KG1 (cell line): ENCODE data around the gene TNKS1BP1.
"Not testable (repeated sequence)": the region's sequence is repeated elsewhere in the genome, so short reads cannot be mapped to it uniquely, and the experiment has no call there.

Experiments used
- DNase-seq: peaks from one replicate; lab custom pipeline; 2025; lab: John Stamatoyannopoulos, UW

TNKS1BP1 gene

DNA sequence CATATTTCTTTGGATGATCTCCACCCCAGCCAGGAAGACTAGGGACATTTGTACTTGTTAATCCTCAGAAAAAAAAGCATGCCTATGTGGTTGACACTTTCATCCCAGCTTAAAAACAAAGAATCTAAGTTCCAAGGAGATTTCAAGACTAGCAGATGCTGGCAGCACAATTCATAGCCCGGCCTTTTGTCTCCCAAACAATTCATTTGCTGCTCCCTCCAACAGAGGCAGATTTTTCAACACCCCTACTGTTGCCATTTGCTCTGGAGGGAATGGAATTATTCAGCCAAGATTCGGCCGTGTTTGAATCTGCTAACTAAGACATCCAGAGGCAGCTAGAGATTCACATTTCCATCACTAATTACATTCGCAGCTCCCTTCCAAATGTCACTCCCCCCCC lies 28.7 kb upstream of the TNKS1BP1 start:
- DNase-seq, result no peak

DNA sequence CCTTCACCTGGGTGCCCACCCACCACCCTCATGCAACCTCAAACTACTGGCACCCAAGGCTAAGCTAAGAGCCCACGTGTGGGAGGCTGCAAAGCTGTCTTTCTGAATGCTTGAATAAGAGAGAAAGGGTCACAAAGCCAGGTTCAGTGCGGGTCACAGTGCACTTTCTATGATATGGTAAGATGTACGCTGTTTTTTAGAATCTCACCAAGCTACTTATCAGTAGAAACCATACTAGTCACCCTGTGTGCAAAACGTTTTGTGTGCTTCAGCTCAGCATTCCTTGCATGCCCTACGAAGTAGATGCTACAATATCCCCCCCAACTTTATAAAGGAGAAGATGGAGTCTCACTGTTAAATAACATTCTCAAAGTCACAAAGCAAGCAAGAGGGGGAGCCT lies 28.3 kb upstream of the TNKS1BP1 start:
- no peak for DNase-seq

GRCh38 chr11:57349491-57350274 lies 24.9 kb upstream of the TNKS1BP1 start:
- no peak for DNase-seq

DNA sequence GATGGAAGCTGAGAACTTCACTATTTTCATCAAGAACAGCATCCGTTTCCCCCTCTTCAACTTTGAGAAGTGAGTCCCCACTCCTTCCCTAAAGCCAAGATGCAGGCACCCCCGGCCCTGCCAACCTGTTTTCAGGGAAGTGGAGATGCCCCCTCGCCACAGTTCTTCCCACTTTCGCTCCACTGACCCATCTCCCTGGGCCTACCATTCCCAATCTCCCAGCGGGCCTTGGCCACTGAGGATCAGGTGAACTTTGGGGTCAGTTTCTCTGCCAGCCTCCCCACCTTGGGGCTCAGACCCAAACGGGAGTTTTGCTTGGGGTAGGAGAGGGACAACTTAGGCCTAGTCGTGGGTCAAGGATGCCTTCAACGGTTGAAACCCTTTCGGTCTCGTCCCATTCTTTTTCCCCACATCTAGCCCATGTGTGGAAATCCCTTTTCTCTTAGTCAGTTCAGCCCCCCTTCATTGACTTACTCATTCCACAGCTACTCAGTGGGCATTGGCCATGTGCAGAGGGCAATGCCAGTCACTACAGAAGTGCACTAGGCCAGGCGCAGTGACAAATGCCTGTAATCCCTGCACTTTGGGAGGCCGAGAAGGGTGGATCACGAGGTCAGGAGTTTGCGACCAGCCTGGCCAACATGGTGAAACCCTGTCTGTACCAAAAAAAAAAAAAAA lies 24.0 kb upstream of the TNKS1BP1 start:
- DNase-seq, result no peak

- DNase-seq, result no peak
These were observed 23.3 kb upstream of the TNKS1BP1 start for GRCh38 chr11:57348052-57348451.

- no peak for DNase-seq
These were observed 22.6 kb upstream of the TNKS1BP1 start for GRCh38 chr11:57347336-57347735.

DNA sequence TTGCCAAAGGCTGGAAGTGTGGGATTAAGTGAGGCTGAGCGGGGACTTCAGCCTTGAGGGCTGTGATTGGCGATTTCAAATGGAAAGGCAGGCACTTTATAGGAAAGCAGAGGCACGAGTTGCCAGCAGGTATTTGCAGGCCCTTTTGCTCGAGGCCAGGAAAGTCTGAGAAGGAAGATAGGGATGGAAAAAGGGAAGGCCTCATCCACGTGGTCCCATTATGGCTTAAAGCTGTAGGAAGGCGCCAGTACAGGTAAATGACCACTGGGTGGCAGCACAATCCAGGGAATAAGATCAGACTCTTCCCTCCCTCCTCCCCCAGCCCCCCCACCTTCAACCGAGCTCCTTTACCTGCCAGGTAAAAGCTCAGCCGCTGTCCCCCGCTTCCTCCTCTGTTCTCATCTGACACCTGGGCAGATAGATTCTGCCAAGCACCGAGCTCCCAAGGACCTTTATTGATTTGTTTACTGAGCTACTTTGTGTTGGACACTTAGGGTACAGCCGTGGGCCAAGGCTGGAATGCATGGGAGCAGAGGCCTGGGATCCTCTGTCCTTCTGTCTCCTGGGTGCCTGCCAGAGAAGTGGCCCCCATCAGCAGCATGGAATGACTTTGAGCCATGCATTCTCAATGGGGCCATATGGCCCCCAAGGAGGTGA lies 20.9 kb upstream of the TNKS1BP1 start:
- DNase-seq, result peak; percentile 76

DNA sequence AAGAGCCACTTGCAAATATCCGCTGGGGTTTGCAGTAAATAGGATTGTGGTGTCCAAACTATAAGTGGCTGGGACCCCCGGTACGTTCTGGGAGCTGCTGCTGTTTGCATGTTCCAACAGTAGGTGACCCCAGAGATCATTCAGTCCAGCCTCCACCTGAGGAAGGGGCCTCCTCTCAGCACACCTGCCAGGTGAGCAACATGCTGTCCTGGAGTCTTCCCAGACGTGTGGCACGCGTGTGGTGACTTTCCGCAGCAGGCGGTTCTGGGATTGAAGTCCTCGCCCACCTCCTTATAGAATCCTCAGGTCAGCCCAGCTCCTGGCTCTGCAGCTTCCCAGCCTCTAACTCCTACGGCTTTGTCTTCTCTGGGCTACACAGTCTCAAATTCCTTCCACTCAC lies 20.1 kb upstream of the TNKS1BP1 start:
- no peak for DNase-seq

GRCh38 chr11:57343825-57344224 lies 19.1 kb upstream of the TNKS1BP1 start:
- no peak for DNase-seq

DNA sequence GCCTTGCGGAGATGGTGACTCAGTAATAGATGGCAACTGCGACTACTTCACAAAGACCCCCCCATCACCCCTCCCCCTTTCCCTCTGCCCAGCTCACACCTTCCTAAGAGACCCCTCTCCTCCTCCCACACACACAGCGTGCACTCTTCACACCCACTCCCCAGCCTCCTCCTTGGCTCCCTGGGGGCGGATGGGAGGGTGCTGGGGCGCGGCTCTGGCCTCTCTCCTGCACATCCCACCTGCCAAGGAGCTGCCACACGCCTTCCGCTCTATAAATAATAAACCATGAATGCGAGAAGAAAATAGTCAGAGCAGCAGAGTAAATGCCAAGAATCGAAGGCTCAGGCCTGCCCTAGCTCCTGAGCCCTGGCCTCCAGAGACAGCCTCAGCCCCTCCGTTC lies 17.9 kb upstream of the TNKS1BP1 start:
- DNase-seq, result no peak

DNA sequence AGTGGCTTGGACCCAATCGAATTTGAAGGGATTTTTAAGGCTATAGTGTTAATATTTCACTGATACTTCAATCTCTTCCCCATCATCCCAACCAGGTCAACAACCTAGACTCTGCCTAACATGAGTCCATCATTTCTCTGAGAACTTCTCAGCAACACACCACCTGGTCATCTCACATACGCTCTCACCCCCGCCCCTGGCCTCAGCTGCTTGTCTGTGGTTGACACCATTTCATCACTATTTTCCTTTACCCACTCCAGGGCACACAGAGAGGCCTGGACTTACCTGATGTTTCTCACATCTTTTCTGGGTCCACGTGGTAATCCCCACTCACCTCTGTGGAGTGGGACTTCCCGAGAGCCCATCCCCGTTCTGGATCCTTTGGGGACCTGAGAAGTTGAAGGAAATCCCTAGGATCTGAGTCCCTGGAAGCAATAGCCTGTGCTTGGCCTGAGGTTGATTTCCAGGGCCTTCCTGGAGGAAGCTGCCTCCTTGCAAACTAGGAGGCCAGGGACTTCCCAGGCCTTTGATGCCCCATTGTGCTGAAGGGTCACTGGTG lies 16.6 kb upstream of the TNKS1BP1 start:
- no peak for DNase-seq

DNA sequence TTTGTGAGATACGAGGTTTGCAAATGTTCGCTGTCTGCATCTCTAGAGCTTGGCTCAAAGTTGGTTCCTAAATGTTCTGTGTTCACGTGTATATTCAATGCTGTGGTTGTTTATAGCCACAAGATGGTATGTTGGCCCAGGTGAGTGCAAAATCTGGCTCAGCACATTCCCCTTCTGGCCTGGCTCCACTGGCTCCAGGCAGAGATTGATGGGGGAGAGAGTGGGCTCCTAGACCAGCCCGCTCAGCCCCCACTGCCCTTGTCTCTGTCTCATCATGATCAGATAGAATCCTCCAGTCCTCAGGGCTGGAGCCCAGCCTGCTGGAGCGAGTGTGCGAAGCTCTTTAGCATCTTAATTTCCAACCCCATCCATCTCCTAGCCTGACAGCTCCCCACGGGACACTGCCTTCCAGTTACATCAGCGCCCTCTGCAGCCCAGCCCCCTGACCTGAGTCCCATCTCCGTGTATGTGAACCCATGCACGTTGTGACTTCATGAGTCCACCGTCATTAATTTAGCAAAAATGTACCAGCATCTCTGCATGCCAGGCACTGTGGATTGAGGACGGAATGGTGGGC lies 15.4 kb upstream of the TNKS1BP1 start:
- DNase-seq, result no peak

- DNase-seq, result no peak
These were observed 14.6 kb upstream of the TNKS1BP1 start for GRCh38 chr11:57339328-57339727.

GRCh38 chr11:57338142-57338541 lies 13.4 kb upstream of the TNKS1BP1 start, which contains the start of gene P2RX3:
Gene P2RX3 (plus strand): TSS chr11:57338352. CDS start chr11:57338551, 199 bp downstream.
- DNase-seq, result no peak

DNA sequence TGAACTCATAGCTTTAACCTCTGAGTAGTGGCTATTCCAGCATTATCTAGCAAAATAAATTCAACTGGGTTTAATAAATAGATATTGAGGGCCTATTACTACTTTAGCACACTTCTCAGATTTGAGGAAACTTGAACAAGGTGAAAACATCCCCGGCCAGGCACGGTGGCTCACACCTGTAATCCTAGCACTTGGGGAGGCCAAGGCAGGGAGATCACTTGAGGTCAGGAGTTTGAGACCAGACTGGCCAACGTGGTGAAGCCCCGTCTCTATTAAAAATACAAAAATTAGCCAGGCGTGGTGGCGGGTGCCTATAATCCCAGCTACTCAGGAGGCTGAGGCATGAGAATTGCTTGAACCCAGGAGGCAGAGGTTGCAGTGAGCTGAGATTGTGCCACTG lies 12.1 kb upstream of the TNKS1BP1 start:
- not testable (repeated sequence) for DNase-seq

GRCh38 chr11:57336111-57336666 lies 11.4 kb upstream of the TNKS1BP1 start:
- no peak for DNase-seq

DNA sequence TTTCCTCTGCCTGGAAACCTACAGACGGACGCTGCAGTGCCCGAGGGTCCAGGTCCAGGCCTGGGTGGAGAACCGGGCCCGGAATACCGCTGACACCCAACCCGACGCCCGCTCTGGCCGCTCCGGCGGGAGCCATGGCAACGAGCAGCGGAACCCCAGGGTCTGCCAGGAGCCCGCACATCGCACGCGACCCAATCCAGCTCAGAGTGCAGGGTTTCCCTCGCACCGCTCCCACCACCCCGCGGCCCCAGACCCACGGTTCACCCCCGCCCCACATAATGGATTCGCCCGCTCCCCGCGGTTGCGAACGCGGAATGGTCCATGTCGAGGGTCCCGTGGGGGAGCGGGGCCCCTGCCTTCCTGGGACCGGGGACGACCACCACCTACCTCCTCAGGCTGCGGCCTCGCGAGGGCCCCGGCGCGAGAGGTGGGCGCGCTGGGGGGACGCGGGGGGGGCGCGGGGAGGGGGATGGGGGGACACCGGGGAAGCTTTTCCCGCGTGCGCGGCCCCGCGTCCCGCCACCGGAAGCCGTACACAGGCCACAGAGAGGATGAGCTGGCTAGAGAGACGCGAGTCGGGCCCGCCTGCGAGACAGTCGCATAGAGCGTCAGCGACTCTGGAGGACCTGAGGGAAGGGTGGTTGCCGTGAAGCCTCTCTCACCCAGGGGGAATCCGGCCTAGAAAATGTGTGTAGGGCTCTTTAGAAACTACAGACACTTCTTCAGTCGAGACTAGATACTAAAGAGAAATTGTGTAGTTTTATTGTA lies 10.8 kb upstream of the TNKS1BP1 start, which contains the start of gene SSRP1:
TSS of gene SSRP1 (minus strand) at position 550 of the 768 bp plus-strand sequence. CDS start 771 bp downstream, outside the sequence.
- peak; percentile 80 for DNase-seq

GRCh38 chr11:57335023-57335342 lies 10.2 kb upstream of the TNKS1BP1 start:
- DNase-seq, result no peak

DNA sequence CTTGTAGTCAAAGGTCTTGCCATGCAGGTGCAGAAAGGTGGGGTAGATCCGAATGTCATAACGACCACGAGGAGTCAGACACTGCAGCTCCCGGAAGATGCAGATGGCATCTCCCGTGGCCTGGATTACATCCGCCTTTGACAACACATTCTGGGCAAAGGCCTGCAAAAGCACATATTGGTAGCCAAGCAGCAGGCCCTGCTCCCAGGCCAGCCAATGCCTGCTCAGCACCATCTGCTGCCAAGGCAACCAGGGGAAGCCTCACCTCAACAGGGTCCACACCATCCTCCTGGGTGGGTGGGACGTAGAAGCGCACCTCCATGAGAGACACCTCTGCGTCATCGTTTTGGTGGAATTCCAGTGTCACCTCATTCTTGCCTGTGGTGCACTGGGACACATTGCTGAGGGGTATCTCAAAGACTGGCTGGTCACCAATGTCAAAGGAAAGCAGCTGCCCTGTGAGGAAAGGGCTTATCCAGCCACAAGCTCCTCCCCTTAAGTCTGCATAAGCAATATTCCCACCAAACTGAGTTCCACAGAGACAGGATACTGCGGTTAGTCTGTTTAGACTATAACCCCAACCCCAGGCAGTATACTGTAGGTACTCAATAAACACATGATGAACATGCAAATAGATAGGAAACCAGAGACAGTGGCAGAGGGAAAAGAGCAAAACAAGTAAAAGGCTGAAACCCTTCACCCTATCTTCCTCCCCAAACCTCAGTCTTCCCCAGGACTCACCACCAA lies 8.1 kb upstream of the TNKS1BP1 start:
- DNase-seq, result no peak

DNA sequence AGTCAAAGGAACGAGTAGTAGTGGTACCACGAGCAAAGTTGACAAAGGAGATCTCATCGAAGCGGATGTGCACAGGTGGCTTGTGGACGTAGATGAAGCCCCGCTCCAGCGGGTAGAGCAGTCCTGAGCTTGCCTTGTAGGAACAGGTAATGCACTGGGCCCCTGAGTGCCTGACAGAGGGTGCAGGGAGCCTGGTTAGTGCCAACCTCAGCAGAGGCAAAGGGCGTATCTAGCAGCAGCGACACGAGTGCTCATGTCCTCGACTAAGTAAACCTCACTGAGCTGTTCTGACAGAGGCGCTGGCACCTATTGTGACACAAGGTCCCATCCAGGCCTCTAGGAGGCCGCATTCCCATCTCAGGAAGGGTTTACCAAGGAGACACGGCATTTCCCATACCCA lies 7.0 kb upstream of the TNKS1BP1 start:
- no peak for DNase-seq

DNA sequence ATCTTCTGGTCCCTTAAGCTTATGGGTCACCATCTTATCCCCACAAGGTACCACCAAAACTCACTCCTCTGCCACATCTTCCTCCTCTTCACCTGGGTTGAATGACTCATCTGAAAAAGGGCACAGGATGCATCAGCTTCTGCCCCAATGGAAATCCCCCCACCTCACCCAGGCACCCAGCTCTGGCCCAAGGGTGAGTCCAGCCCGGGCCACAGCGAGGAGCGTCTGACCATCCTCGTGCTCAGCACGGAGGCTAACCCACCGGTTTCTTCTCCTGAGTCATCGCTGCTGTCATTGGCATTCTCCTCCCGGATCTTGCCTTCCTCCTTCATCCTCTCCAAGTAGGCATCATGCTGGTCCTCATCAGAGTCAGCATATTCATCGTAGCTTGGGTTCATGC lies 5.3 kb upstream of the TNKS1BP1 start:
- no peak for DNase-seq
